Adrenal gland (tissue), 5 donors: ENCODE data around the gene UBA7.

Experiments
- POLR2A ChIP-seq, 2 donors: fragments of 450-650 bp; IDR thresholded peaks; one replicate each; pipeline ENCODE4 v1.6.1; 2017; ENCODE audit warnings: antibody characterized with exemption in 2 of 2, mild to moderate bottlenecking in 2 of 2, moderate library complexity in 1 of 2
- TF ChIP-seq, protein P1 (sequence below), 6 experiments: fragments of 450-650 bp in 4 of 6; fragments of 200-600 bp in 2 of 6; sonication (generic) in 1 of 6; IDR thresholded peaks; 1 replicate in 5 of 6; 2 replicates in 1 of 6; pipeline versions ENCODE4 v1.5.1 to v1.8.0; 2016 to 2021; ENCODE audit warnings: antibody characterized with exemption in 6 of 6, mild to moderate bottlenecking in 2 of 6, moderate library complexity in 1 of 6
- donor health status: DM: no; HTN: no; CAD: no.

DNA sequence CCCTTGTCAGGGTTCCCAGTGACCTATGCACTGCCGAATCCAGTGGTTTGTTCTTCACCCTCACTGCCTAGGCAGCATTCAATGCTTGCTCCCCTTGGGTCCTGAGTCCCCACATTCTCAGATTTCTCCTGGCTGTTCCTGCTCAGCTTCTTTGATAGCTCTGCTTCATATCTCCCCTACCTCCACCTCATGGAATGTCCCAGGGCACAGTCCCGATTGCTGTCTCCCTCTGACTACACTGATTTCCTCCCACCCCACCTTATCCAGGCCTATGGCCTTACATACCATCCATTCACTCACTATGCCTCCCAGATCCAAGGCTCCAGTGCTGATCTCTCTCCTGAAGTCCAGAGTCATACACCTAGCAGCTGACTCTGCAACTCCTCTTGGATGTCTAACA, 12.6 kb downstream of the UBA7 start:
- no peak for TF ChIP-seq POLR2A (IDR thresholded peaks at IDR 0.05)
- TF ChIP-seq, protein P1, sequence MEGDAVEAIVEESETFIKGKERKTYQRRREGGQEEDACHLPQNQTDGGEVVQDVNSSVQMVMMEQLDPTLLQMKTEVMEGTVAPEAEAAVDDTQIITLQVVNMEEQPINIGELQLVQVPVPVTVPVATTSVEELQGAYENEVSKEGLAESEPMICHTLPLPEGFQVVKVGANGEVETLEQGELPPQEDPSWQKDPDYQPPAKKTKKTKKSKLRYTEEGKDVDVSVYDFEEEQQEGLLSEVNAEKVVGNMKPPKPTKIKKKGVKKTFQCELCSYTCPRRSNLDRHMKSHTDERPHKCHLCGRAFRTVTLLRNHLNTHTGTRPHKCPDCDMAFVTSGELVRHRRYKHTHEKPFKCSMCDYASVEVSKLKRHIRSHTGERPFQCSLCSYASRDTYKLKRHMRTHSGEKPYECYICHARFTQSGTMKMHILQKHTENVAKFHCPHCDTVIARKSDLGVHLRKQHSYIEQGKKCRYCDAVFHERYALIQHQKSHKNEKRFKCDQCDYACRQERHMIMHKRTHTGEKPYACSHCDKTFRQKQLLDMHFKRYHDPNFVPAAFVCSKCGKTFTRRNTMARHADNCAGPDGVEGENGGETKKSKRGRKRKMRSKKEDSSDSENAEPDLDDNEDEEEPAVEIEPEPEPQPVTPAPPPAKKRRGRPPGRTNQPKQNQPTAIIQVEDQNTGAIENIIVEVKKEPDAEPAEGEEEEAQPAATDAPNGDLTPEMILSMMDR (IDR thresholded peaks at IDR 0.05), result no peak
